Smooth muscle cell (in vitro differentiated cells): ENCODE results near the gene C11orf87. TPM values are rescaled to one million over a fixed set of nuclear protein-coding genes. Genes with fewer than 3 reads are reported as not detected.

ENCODE experiments used
- DNase-seq: peaks from one replicate; lab custom pipeline; 2025; ENCODE audit not compliant: unreplicated experiment; lab: John Stamatoyannopoulos, UW
- H2AFZ ChIP-seq: fragments of 200-600 bp; sonication (generic); 2 replicates; pipeline ENCODE4 v1.6.0; 2016; ENCODE audit warnings: antibody characterized with exemption, low read depth, mild to moderate bottlenecking
- H3F3A ChIP-seq: fragments of 200-600 bp; sonication (generic); 2 replicates; pipeline ENCODE4 v1.6.0; 2017; ENCODE audit warnings: antibody characterized with exemption, low read depth
- H3K27ac ChIP-seq: fragments of 200-600 bp; sonication (generic); 2 replicates; pipeline ENCODE4 v1.5.1; 2016; ENCODE audit warnings: low read depth, mild to moderate bottlenecking
- H3K27me3 ChIP-seq: fragments of 200-600 bp; sonication (generic); 2 replicates; pipeline ENCODE4 v1.6.1; 2016; ENCODE audit warnings: low read depth, mild to moderate bottlenecking
- H3K36me3 ChIP-seq: fragments of 200-600 bp; sonication (generic); 2 replicates; pipeline ENCODE4 v1.5.1; 2016; ENCODE audit warnings: low read depth
- H3K4me1 ChIP-seq: fragments of 200-600 bp; sonication (generic); 2 replicates; pipeline ENCODE4 v1.5.1; 2016; ENCODE audit warnings: low read depth
- H3K4me2 ChIP-seq: fragments of 200-600 bp; sonication (generic); 2 replicates; pipeline ENCODE4 v1.6.0; 2016; ENCODE audit warnings: mild to moderate bottlenecking
- H3K4me3 ChIP-seq: fragments of 200-600 bp; sonication (generic); 2 replicates; pipeline ENCODE4 v1.5.1; 2016; ENCODE audit warnings: mild to moderate bottlenecking
- H3K79me2 ChIP-seq: fragments of 200-600 bp; sonication (generic); 2 replicates; pipeline ENCODE4 v1.6.0; 2016; ENCODE audit warnings: low read depth, mild to moderate bottlenecking
- H3K9ac ChIP-seq: fragments of 200-600 bp; sonication (generic); 2 replicates; pipeline ENCODE4 v1.6.0; 2016; ENCODE audit warnings: low read depth
- H3K9me3 ChIP-seq: fragments of 200-600 bp; sonication (generic); replicated peaks from 2 replicates; pipeline ENCODE4 v1.5.1; 2016; ENCODE audit warnings: low read depth
- H4K20me1 ChIP-seq: fragments of 200-600 bp; sonication (generic); 2 replicates; pipeline ENCODE4 v1.6.0; 2016; ENCODE audit warnings: low read depth
- WGBS: methylation state at CpG from one replicate; pipeline ENCODE4 v1.1.7; 2016; ENCODE audit warnings: low lambda C conversion rate; 5-methylcytosine and 5-hydroxymethylcytosine counted together
- polyA plus RNA-seq: library from polyadenylated mRNA; unstranded; fragments of >200 nt; fragmentation: Nextera tagmentation; extraction: Ambion mirVana; gene quantifications from 2 replicates; pipeline ENCODE4 v1.2.1, GENCODE V29; 2016
- total RNA-seq: library from RNA; depleted of rRNA; stranded (reverse); fragments of >200 nt; gene quantifications from 2 replicates; pipeline ENCODE4 v1.2.3, GENCODE V29; 2014
- TF ChIP-seq, protein P1 (sequence below): fragments of 200-600 bp; sonication (generic); IDR thresholded peaks from 2 replicates; pipeline ENCODE4 v1.5.1; 2017; ENCODE audit warnings: borderline replicate concordance, mild to moderate bottlenecking, antibody characterized with exemption; ENCODE audit not compliant: insufficient read depth, poor library complexity, severe bottlenecking

Gene C11orf87
- total and polyA plus RNA-seq, 2 experiments from 2014 or later = 0.04 to 0.24 TPM

DNA sequence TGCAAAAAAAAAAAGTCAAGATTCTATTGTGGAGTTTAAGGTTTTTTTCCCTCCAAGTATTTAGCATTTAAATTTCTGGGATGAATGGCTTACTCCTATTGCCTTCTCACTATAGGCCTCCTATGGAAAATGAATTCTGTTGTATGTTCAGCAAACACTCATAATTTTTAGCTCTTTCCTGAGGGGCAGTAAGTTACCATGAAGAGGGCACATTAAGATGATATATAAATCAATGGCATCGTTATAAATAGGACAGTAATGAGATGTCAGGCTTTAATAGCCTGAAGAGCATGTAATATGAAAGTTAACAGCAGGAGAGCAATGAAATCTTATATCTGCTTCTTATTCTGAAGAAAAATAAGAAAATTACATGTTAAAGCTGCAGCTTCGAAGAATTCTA, 32.9 kb downstream of the C11orf87 start:
- H3K27ac ChIP-seq = no peak overlapping the region
- no peaks in the 10 kb centered on the region for H3K79me2 ChIP-seq
- no peaks in the 10 kb centered on the region for H4K20me1 ChIP-seq

More for the DNA sequence above, 32.9 kb downstream of the C11orf87 start:
- H3F3A ChIP-seq = no peaks in the 10 kb centered on the region
- H3K27me3 ChIP-seq = peaks cover 8% of the 10 kb centered on the region
- no peak overlapping the region for H3K9ac ChIP-seq
- H2AFZ ChIP-seq = no peak overlapping the region
- H3K4me3 ChIP-seq = no peak overlapping the region
- H3K9me3 ChIP-seq = no peaks in the 10 kb centered on the region
- no peaks in the 10 kb centered on the region for H3K36me3 ChIP-seq
- no peak for DNase-seq
- no peak overlapping the region for H3K4me2 ChIP-seq
- H3K4me1 ChIP-seq = no peaks in the 10 kb centered on the region
- TF ChIP-seq, protein P1, sequence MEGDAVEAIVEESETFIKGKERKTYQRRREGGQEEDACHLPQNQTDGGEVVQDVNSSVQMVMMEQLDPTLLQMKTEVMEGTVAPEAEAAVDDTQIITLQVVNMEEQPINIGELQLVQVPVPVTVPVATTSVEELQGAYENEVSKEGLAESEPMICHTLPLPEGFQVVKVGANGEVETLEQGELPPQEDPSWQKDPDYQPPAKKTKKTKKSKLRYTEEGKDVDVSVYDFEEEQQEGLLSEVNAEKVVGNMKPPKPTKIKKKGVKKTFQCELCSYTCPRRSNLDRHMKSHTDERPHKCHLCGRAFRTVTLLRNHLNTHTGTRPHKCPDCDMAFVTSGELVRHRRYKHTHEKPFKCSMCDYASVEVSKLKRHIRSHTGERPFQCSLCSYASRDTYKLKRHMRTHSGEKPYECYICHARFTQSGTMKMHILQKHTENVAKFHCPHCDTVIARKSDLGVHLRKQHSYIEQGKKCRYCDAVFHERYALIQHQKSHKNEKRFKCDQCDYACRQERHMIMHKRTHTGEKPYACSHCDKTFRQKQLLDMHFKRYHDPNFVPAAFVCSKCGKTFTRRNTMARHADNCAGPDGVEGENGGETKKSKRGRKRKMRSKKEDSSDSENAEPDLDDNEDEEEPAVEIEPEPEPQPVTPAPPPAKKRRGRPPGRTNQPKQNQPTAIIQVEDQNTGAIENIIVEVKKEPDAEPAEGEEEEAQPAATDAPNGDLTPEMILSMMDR = no peak
- 79% methylated on average over 2 of the region's 2 CpGs for WGBS
